WERI-Rb-1 (cell line): ENCODE measurements around the gene TTC12.

Experiments used
- DNase-seq: peaks from one replicate; pipeline ENCODE4 v3.0.0-alpha.2; 2020
- H3K27ac ChIP-seq: fragments of 250-450 bp; sonication (Bioruptor Pico); 2 replicates; pipeline ENCODE4 v1.5.1; 2020; ENCODE audit warnings: mild to moderate bottlenecking, moderate library complexity
- H3K27me3 ChIP-seq: fragments of 250-450 bp; sonication (Bioruptor Pico); 2 replicates; pipeline ENCODE4 v1.5.1; 2021; ENCODE audit warnings: mild to moderate bottlenecking, low read depth, moderate library complexity; ENCODE audit not compliant: insufficient read depth, severe bottlenecking
- H3K36me3 ChIP-seq: fragments of 250-450 bp; sonication (Bioruptor Pico); 2 replicates; pipeline ENCODE4 v1.5.1; 2020; ENCODE audit warnings: mild to moderate bottlenecking, moderate library complexity
- H3K4me3 ChIP-seq: 2 replicates; pipeline ENCODE4 v1.5.1; 2011; ENCODE audit warnings: low read depth, mild to moderate bottlenecking, control low read depth, low read length
- H3K9me3 ChIP-seq: fragments of 250-450 bp; sonication (Bioruptor Pico); 2 replicates; pipeline ENCODE4 v1.5.1; 2021; ENCODE audit warnings: mild to moderate bottlenecking, moderate library complexity; ENCODE audit not compliant: severe bottlenecking
- TF ChIP-seq, protein P1 (sequence below): IDR thresholded peaks from 2 replicates; pipeline ENCODE4 v1.5.1; 2011; ENCODE audit warnings: low read depth, mild to moderate bottlenecking, control low read depth, inconsistent platforms, low read length

TTC12 gene

GRCh38 chr11:113286509-113287497 lies 27.6 kb upstream of the TTC12 start:
- Histone ChIP-seq H3K9me3 (no peaks in the 10 kb centered on the region), H3K36me3 (no peaks in the 10 kb centered on the region), H3K4me3 (no peak overlapping the region), H3K27ac (no peak overlapping the region), H3K27me3 (no peaks in the 10 kb centered on the region)
- no peak for DNase-seq
- TF ChIP-seq, protein P1, sequence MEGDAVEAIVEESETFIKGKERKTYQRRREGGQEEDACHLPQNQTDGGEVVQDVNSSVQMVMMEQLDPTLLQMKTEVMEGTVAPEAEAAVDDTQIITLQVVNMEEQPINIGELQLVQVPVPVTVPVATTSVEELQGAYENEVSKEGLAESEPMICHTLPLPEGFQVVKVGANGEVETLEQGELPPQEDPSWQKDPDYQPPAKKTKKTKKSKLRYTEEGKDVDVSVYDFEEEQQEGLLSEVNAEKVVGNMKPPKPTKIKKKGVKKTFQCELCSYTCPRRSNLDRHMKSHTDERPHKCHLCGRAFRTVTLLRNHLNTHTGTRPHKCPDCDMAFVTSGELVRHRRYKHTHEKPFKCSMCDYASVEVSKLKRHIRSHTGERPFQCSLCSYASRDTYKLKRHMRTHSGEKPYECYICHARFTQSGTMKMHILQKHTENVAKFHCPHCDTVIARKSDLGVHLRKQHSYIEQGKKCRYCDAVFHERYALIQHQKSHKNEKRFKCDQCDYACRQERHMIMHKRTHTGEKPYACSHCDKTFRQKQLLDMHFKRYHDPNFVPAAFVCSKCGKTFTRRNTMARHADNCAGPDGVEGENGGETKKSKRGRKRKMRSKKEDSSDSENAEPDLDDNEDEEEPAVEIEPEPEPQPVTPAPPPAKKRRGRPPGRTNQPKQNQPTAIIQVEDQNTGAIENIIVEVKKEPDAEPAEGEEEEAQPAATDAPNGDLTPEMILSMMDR: no peak

DNA sequence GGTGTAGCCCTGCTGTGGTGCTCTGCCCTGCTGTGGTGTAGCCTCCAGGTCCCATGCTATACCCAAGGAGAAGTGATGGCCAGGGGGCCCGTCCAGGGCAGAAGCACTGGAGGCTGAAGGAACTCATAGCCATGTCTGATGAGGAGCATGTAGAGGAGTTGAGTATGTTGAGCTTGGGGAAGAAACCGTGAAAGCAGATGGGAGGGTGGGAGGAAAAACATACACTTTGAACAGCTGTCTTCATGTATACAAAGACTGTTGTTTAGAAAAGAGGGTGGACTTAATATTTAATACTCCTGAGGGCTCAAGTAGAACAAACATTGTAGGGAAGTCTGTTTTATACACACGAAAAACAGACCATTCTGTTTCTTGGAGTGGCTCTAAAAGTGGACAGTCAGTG lies 26.6 kb upstream of the TTC12 start:
- Histone ChIP-seq H3K27ac (no peak overlapping the region), H3K9me3 (no peaks in the 10 kb centered on the region), H3K27me3 (no peaks in the 10 kb centered on the region), H3K4me3 (no peak overlapping the region), H3K36me3 (no peaks in the 10 kb centered on the region)
- no peak for DNase-seq
- TF ChIP-seq, protein P1: no peak

DNA sequence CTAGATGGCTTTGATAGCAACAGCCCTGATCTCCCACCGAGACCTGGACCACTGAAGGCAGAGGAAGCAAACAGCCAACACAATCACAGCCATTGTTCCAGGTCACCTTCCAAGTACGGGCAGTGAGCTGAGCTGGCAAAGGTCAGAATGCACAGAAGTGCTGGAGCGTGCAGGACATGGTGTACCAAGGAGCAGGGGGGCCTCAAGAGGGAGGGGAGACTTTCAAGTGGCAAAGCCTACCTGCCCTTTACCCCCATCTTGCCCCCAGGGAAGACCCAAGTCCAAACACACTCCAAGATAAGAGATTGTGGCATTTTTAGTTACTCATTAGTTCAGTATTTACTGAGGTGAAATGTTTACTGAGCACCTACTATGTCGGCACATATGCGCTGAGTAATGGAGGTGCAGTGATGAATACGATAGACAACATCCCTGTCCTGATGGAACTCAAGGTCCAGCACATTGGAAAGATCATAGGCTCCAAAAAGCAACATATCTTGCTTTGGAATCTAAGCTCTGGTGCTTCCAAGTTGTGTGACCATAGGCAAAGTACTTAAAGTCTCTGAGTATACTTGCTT lies 26.0 kb upstream of the TTC12 start:
- no peaks in the 10 kb centered on the region for H3K27me3 ChIP-seq
- no peaks in the 10 kb centered on the region for H3K9me3 ChIP-seq
- no peak for DNase-seq
- H3K4me3 ChIP-seq: no peak overlapping the region
- no peak overlapping the region for H3K27ac ChIP-seq
- H3K36me3 ChIP-seq: no peaks in the 10 kb centered on the region
- TF ChIP-seq, protein P1: no peak

DNA sequence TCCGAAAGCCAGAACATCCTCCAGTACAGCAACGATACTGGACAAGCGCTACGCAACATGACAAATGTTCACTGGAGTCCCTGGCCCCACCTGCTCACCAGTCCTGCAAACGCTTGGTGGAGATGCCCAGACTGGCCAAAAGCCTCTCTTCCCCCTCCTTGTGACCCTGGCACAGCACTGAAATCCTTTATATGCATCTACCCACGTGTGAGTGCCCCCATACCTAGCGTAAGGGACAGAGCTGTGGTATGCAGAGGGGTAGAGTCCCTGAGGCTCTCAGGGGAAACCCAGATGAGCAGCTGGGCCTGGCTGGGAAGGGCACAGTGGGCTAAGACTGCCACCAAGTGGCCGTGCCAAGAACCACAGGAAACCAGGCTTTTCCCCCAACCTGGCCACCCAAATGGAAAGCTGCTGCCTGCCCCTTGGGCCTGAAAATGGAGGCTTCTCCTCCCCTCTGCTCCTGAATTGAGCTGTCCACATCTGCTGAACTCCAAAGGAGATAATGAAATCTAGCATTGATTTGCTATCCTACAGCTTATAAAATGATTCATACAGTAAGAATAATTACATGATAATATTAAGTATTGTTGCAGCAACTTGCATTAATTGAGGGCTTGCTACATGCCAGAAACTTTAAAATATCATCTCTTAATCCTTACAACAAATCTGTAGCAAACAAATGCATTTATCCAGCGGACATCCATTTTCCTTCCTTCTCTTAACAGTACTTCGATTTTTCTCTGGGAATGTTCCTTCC lies 24.8 kb upstream of the TTC12 start:
- Histone ChIP-seq H3K36me3 (no peaks in the 10 kb centered on the region), H3K4me3 (no peak overlapping the region), H3K9me3 (no peaks in the 10 kb centered on the region), H3K27me3 (no peaks in the 10 kb centered on the region), H3K27ac (no peak overlapping the region)
- TF ChIP-seq, protein P1: peak; percentile 97
- peak; percentile 64 for DNase-seq

- Histone ChIP-seq H3K4me3 (no peak overlapping the region), H3K27me3 (no peaks in the 10 kb centered on the region), H3K27ac (no peak overlapping the region), H3K36me3 (no peaks in the 10 kb centered on the region), H3K9me3 (no peaks in the 10 kb centered on the region)
- DNase-seq: no peak
- TF ChIP-seq, protein P1: no peak
These were observed 20.4 kb upstream of the TTC12 start for GRCh38 chr11:113293936-113294335.
